Liver (tissue), 3 donors: Measurements from ENCODE around the gene NHS.

ENCODE experiments used
- EGR1 ChIP-seq, 2 donors: IDR thresholded peaks; 2 replicates each; pipeline ENCODE4 v1.6.1; 2016 to 2018; ENCODE audit warnings: antibody characterized with exemption in 2 of 2, low read depth in 2 of 2
- FOXA1 ChIP-seq: IDR thresholded peaks from 2 replicates; pipeline ENCODE4 v1.6.1; 2016; ENCODE audit warnings: antibody characterized with exemption
- GABPA ChIP-seq, 2 donors: IDR thresholded peaks in 1 of 2; conservative IDR thresholded peaks in 1 of 2; 2 replicates each; pipeline ENCODE4 v1.6.1; 2016; ENCODE audit warnings: antibody characterized with exemption in 2 of 2, mild to moderate bottlenecking in 1 of 2, moderate library complexity in 1 of 2
- HNF4A ChIP-seq, 2 donors: conservative IDR thresholded peaks; 2 replicates each; pipeline ENCODE4 v1.6.1; 2016; ENCODE audit warnings: antibody characterized with exemption in 2 of 2, mild to moderate bottlenecking in 2 of 2
- JUND ChIP-seq, 2 donors: IDR thresholded peaks; 2 replicates each; pipeline ENCODE4 v1.6.1; 2016; ENCODE audit warnings: antibody characterized with exemption in 2 of 2
- RAD21 ChIP-seq, 2 donors: IDR thresholded peaks; 2 replicates each; pipeline ENCODE4 v1.6.1; 2016; ENCODE audit warnings: antibody characterized with exemption in 2 of 2, mild to moderate bottlenecking in 2 of 2
- RXRA ChIP-seq, 2 donors: IDR thresholded peaks; 2 replicates each; pipeline ENCODE4 v1.6.1; 2017 to 2018; ENCODE audit warnings: antibody characterized with exemption in 2 of 2, mild to moderate bottlenecking in 1 of 2
- SP1 ChIP-seq: IDR thresholded peaks from 2 replicates; pipeline ENCODE4 v1.6.1; 2018; ENCODE audit warnings: antibody characterized with exemption, mild to moderate bottlenecking
- TAF1 ChIP-seq: conservative IDR thresholded peaks from 2 replicates; pipeline ENCODE4 v1.6.1; 2016; ENCODE audit warnings: antibody characterized with exemption, mild to moderate bottlenecking
- YY1 ChIP-seq: IDR thresholded peaks from 2 replicates; pipeline ENCODE4 v1.6.1; 2016; ENCODE audit warnings: antibody characterized with exemption, mild to moderate bottlenecking
- TF ChIP-seq, protein P1 (sequence below): fragments of 150-350 bp; IDR thresholded peaks from 2 replicates; pipeline ENCODE4 v1.5.1; 2017; ENCODE audit warnings: improper control_type of control experiment, low read depth, low read length; ENCODE audit not compliant: missing input control
- TF ChIP-seq, protein P2 (sequence below): IDR thresholded peaks from 2 replicates; pipeline ENCODE4 v1.6.1; 2016; ENCODE audit warnings: antibody characterized with exemption
- TF ChIP-seq, protein P3 (sequence below): IDR thresholded peaks from 2 replicates; pipeline ENCODE4 v1.6.1; 2016; ENCODE audit warnings: antibody characterized with exemption, mild to moderate bottlenecking
- donor health status: healthy.
- donor health status: healthy.

DNA sequence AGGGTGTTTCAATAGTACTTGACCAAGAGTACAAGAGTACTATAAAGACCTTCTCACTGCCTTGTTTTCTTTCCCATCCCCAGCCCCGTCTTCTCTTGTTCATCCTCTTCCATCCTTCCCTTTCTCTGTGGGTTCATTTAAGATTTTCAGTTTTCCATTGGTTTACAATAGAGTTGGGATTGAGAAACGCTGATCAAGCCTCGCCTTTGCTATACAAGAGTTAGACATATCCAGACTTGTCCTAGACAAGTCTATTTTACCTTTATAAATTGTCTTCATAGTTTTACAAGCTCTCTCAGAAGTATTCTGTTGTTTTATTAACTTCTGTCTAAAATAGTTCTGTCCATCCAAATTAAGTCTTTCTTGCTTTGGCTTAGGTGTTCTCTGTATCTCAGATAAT lies 332.7 kb downstream of the NHS start:
- TF ChIP-seq, protein P1, sequence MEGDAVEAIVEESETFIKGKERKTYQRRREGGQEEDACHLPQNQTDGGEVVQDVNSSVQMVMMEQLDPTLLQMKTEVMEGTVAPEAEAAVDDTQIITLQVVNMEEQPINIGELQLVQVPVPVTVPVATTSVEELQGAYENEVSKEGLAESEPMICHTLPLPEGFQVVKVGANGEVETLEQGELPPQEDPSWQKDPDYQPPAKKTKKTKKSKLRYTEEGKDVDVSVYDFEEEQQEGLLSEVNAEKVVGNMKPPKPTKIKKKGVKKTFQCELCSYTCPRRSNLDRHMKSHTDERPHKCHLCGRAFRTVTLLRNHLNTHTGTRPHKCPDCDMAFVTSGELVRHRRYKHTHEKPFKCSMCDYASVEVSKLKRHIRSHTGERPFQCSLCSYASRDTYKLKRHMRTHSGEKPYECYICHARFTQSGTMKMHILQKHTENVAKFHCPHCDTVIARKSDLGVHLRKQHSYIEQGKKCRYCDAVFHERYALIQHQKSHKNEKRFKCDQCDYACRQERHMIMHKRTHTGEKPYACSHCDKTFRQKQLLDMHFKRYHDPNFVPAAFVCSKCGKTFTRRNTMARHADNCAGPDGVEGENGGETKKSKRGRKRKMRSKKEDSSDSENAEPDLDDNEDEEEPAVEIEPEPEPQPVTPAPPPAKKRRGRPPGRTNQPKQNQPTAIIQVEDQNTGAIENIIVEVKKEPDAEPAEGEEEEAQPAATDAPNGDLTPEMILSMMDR, result no peak
- TF ChIP-seq, protein P2, sequence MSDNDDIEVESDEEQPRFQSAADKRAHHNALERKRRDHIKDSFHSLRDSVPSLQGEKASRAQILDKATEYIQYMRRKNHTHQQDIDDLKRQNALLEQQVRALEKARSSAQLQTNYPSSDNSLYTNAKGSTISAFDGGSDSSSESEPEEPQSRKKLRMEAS, result no peak
- TF ChIP-seq TAF1, result no peak
- TF ChIP-seq GABPA (IDR thresholded peaks at IDR 0.05 in 1 of 2, conservative IDR thresholded peaks at IDR 0.05 in 1 of 2), result no peak
- no peak for TF ChIP-seq FOXA1
- TF ChIP-seq JUND (IDR thresholded peaks at IDR 0.05), result no peak
- no peak for TF ChIP-seq RAD21 (IDR thresholded peaks at IDR 0.05)
- TF ChIP-seq SP1, result no peak
- TF ChIP-seq, protein P3, sequence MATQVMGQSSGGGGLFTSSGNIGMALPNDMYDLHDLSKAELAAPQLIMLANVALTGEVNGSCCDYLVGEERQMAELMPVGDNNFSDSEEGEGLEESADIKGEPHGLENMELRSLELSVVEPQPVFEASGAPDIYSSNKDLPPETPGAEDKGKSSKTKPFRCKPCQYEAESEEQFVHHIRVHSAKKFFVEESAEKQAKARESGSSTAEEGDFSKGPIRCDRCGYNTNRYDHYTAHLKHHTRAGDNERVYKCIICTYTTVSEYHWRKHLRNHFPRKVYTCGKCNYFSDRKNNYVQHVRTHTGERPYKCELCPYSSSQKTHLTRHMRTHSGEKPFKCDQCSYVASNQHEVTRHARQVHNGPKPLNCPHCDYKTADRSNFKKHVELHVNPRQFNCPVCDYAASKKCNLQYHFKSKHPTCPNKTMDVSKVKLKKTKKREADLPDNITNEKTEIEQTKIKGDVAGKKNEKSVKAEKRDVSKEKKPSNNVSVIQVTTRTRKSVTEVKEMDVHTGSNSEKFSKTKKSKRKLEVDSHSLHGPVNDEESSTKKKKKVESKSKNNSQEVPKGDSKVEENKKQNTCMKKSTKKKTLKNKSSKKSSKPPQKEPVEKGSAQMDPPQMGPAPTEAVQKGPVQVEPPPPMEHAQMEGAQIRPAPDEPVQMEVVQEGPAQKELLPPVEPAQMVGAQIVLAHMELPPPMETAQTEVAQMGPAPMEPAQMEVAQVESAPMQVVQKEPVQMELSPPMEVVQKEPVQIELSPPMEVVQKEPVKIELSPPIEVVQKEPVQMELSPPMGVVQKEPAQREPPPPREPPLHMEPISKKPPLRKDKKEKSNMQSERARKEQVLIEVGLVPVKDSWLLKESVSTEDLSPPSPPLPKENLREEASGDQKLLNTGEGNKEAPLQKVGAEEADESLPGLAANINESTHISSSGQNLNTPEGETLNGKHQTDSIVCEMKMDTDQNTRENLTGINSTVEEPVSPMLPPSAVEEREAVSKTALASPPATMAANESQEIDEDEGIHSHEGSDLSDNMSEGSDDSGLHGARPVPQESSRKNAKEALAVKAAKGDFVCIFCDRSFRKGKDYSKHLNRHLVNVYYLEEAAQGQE, result no peak
- TF ChIP-seq YY1, result no peak
- no peak for TF ChIP-seq EGR1 (IDR thresholded peaks at IDR 0.05; ENCODE audit: low read depth in 2 of 2)
- no peak for TF ChIP-seq HNF4A (conservative IDR thresholded peaks at IDR 0.05)
- TF ChIP-seq RXRA (IDR thresholded peaks at IDR 0.05), result no peak
